Measurements from ENCODE around the gene NIPBL. TPM values are rescaled to one million over a fixed set of nuclear protein-coding genes. Genes with fewer than 3 reads are reported as not detected.

NIPBL gene
- total RNA-seq, 1 experiment from 2014 or later = 45.1 TPM

DNA sequence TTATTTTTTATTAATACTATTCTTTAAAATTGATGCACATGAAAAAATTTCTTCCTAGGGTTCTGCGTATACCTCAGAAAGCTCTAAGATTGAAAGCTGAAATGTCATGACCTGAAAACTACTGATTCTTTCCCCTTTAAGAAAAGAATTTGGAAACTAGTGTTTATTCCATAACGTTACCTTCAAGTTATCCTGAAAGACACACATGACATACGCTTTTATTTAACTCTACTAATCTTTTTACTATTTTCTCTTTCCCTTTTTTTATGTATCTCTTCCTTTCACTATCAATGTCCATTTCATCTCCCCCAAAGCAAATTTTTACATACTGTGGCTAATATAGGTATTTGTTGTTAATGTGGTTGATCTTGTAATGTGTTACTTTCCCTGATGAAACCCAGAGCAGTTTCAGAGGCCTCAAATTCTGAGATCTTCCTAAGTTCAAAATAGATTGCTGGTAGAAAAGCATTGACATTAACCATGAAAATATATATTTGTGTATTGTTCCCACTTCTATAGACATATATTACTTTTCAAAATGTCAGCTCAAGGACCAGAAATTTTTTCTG, 7.4 kb downstream of the NIPBL start:
- no TSS peak for BruUV-seq (replicated peaks)
- Histone ChIP-seq H3K36me3 (ENCODE audit: control insufficient read depth in 1 of 2, insufficient read depth in 2 of 2, low read length in 2 of 2) (no peaks in the 10 kb centered on the region), H3K27me3 (ENCODE audit: insufficient read depth, low read length) (no peaks in the 10 kb centered on the region), H2AFZ (ENCODE audit: low read depth, low read length, poor library complexity, severe bottlenecking) (no peak overlapping the region), H3K9me2 (ENCODE audit: insufficient read depth) (no peaks in the 10 kb centered on the region), H3K4me1 (ENCODE audit: control insufficient read depth in 1 of 2, insufficient read depth in 2 of 2, low read length in 2 of 2) (peaks cover 2 to 4% of the 10 kb centered on the region in 2 experiments; a peak in 3 of 4 replicates), H3K79me2 (ENCODE audit: insufficient read depth, low read length) (peaks cover 100% of the 10 kb centered on the region), H3K4me3 (replicated peaks in 1 of 2; ENCODE audit: low read depth in 1 of 2, low read length in 2 of 2) (no peak overlapping the region), H3K9ac (ENCODE audit: low read length) (no peak overlapping the region), H3K4me2 (ENCODE audit: low read length) (no peak overlapping the region), H3K27ac (ENCODE audit: low read depth, low read length) (no peak overlapping the region), H3K9me3 (ENCODE audit: control insufficient read depth in 1 of 2, insufficient read depth in 1 of 2, low read depth in 1 of 2, low read length in 2 of 2) (no peaks in the 10 kb centered on the region), H4K20me1 (ENCODE audit: insufficient read depth) (peaks cover 36% of the 10 kb centered on the region; the same call in 1 of the 2 replicates)
- no peak for DNase-seq (ENCODE audit: low read depth, low spot score)
- intact Hi-C loops (cut with micrococcal nuclease) = no loop called here
- CTCF ChIA-PET = interaction anchor here (1.1 kb wide), 1 partner anchor 13 kb away, joined by 5 read pairs; no protein-coding TSS in a partner anchor
- RAD21 ChIA-PET (ENCODE audit: low non-redundant PET in 1 of 2, low total read pairs in 2 of 2, uncharacterized antibody in 2 of 2, unreplicated experiment in 2 of 2) = no interaction called here
- POLR2A ChIA-PET = no interaction called here
- no peak for ATAC-seq
- TF ChIP-seq SIN3A (IDR thresholded peaks at IDR 0.05; ENCODE audit: low read depth) = no peak

DNA sequence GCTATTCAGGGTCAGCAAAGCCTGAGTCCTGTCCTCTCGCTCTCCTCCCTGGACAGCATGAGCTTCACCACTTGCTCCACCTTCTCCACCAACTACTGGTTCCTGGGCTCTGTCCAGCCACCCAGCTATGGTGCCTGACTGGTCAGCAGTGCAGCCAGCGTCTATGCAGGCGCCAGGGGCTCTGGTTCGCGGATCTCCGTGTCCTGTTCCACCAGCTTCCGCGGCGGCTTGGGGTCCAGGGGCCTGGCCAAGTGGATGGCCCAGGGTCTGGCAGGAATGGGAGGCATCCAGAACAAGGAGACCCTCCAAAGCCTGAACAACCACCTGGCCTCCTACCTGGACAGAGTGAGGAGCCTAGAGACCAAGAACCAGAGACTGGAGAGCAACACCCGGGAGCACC, 8.6 kb downstream of the NIPBL start:
- POLR2A ChIA-PET = no interaction called here
- no peak overlapping the region for H3K27ac ChIP-seq (ENCODE audit: low read depth, low read length)
- no peak for DNase-seq (ENCODE audit: low read depth, low spot score)
- CTCF ChIA-PET = interaction anchor here (1.1 kb wide), 1 partner anchor 14 kb away, joined by 5 read pairs; no protein-coding TSS in a partner anchor
- H3K9me3 ChIP-seq (ENCODE audit: control insufficient read depth in 1 of 2, insufficient read depth in 1 of 2, low read depth in 1 of 2, low read length in 2 of 2) = no peaks in the 10 kb centered on the region
- peaks cover 41% of the 10 kb centered on the region; the same call in 1 of the 2 replicates for H4K20me1 ChIP-seq (ENCODE audit: insufficient read depth)
- RAD21 ChIA-PET (ENCODE audit: low non-redundant PET in 1 of 2, low total read pairs in 2 of 2, uncharacterized antibody in 2 of 2, unreplicated experiment in 2 of 2) = no interaction called here
- no peaks in the 10 kb centered on the region for H3K9me2 ChIP-seq (ENCODE audit: insufficient read depth)
- H3K36me3 ChIP-seq (ENCODE audit: control insufficient read depth in 1 of 2, insufficient read depth in 2 of 2, low read length in 2 of 2) = no peaks in the 10 kb centered on the region
- ATAC-seq = no peak
- H2AFZ ChIP-seq (ENCODE audit: low read depth, low read length, poor library complexity, severe bottlenecking) = no peak overlapping the region
- intact Hi-C loops (cut with micrococcal nuclease) = no loop called here
- H3K27me3 ChIP-seq (ENCODE audit: insufficient read depth, low read length) = no peaks in the 10 kb centered on the region
- H3K4me3 ChIP-seq (replicated peaks in 1 of 2; ENCODE audit: low read depth in 1 of 2, low read length in 2 of 2) = no peak overlapping the region
- TF ChIP-seq RAD21 (IDR thresholded peaks at IDR 0.05; ENCODE audit: low read depth) = no peak
- TF ChIP-seq POLR2A (IDR thresholded peaks at IDR 0.05; ENCODE audit: borderline replicate concordance, extremely low read depth, insufficient read depth, insufficient read length) = no peak
- no peak for TF ChIP-seq POLR2AphosphoS5 (IDR thresholded peaks at IDR 0.05; ENCODE audit: low read depth, low read length)
- TF ChIP-seq, protein P1, sequence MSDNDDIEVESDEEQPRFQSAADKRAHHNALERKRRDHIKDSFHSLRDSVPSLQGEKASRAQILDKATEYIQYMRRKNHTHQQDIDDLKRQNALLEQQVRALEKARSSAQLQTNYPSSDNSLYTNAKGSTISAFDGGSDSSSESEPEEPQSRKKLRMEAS (IDR thresholded peaks at IDR 0.05) = no peak
- no peak for TF ChIP-seq JUND (IDR thresholded peaks at IDR 0.05)
- no peak for TF ChIP-seq ZNF274 (IDR thresholded peaks at IDR 0.05; ENCODE audit: low read depth, low read length)
- TF ChIP-seq FOSL1 (IDR thresholded peaks at IDR 0.05; ENCODE audit: low read depth) = no peak
- TF ChIP-seq, protein P2, sequence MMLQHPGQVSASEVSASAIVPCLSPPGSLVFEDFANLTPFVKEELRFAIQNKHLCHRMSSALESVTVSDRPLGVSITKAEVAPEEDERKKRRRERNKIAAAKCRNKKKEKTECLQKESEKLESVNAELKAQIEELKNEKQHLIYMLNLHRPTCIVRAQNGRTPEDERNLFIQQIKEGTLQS (IDR thresholded peaks at IDR 0.05) = no peak
- TF ChIP-seq, protein P3, sequence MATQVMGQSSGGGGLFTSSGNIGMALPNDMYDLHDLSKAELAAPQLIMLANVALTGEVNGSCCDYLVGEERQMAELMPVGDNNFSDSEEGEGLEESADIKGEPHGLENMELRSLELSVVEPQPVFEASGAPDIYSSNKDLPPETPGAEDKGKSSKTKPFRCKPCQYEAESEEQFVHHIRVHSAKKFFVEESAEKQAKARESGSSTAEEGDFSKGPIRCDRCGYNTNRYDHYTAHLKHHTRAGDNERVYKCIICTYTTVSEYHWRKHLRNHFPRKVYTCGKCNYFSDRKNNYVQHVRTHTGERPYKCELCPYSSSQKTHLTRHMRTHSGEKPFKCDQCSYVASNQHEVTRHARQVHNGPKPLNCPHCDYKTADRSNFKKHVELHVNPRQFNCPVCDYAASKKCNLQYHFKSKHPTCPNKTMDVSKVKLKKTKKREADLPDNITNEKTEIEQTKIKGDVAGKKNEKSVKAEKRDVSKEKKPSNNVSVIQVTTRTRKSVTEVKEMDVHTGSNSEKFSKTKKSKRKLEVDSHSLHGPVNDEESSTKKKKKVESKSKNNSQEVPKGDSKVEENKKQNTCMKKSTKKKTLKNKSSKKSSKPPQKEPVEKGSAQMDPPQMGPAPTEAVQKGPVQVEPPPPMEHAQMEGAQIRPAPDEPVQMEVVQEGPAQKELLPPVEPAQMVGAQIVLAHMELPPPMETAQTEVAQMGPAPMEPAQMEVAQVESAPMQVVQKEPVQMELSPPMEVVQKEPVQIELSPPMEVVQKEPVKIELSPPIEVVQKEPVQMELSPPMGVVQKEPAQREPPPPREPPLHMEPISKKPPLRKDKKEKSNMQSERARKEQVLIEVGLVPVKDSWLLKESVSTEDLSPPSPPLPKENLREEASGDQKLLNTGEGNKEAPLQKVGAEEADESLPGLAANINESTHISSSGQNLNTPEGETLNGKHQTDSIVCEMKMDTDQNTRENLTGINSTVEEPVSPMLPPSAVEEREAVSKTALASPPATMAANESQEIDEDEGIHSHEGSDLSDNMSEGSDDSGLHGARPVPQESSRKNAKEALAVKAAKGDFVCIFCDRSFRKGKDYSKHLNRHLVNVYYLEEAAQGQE (IDR thresholded peaks at IDR 0.05; ENCODE audit: low read depth) = no peak
- TF ChIP-seq ZFX (IDR thresholded peaks at IDR 0.05) = no peak
- TF ChIP-seq EZH2phosphoT487 (IDR thresholded peaks at IDR 0.05; ENCODE audit: borderline replicate concordance) = no peak
- TF ChIP-seq, protein P4, sequence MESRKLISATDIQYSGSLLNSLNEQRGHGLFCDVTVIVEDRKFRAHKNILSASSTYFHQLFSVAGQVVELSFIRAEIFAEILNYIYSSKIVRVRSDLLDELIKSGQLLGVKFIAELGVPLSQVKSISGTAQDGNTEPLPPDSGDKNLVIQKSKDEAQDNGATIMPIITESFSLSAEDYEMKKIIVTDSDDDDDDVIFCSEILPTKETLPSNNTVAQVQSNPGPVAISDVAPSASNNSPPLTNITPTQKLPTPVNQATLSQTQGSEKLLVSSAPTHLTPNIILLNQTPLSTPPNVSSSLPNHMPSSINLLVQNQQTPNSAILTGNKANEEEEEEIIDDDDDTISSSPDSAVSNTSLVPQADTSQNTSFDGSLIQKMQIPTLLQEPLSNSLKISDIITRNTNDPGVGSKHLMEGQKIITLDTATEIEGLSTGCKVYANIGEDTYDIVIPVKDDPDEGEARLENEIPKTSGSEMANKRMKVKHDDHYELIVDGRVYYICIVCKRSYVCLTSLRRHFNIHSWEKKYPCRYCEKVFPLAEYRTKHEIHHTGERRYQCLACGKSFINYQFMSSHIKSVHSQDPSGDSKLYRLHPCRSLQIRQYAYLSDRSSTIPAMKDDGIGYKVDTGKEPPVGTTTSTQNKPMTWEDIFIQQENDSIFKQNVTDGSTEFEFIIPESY (IDR thresholded peaks at IDR 0.05; ENCODE audit: extremely low read depth, insufficient replicate concordance, low read length) = no peak
- no peak overlapping the region for H3K9ac ChIP-seq (ENCODE audit: low read length)
- H3K4me1 ChIP-seq (ENCODE audit: control insufficient read depth in 1 of 2, insufficient read depth in 2 of 2, low read length in 2 of 2) = no peaks in the 10 kb centered on the region
- H3K79me2 ChIP-seq (ENCODE audit: insufficient read depth, low read length) = peaks cover 100% of the 10 kb centered on the region
- no peak overlapping the region for H3K4me2 ChIP-seq (ENCODE audit: low read length)
- BruUV-seq (replicated peaks) = no TSS peak
